HUDEP-2 (cell line): Measurements from ENCODE around the gene RGS5.

Experiments
- DNase-seq, 76 experiments: peaks; one replicate each; lab custom pipeline; 2025; ENCODE audit not compliant: unreplicated experiment in 76 of 76; lab: John Stamatoyannopoulos, UW

Gene RGS5

DNA sequence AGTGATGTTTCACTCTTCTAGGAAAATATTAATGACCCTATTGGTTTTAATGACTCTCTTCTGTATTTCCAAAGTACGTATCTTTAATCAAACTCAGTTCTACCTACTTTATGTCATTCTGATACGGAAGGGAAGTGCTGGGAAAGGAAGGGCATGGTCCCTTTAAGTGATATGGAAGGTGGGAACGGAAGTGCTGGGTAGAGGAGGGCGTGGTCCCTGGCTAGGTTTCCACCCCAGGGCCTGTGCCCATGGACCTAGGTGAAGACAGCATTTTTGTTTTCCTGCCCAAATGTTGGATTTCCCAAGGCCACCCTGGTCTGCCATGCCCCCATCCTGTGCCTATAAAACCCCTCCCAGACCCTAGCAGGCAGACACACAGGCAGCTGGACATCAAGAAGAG is 109.5 kb downstream of the RGS5 start:
- DNase-seq: no peak
